ENCODE data around the gene ANKRD37. TPM values are rescaled to one million over a fixed set of nuclear protein-coding genes. Genes with fewer than 3 reads are reported as not detected.

The ANKRD37 gene
- total RNA-seq, 4 donors from 2014 or later = 8.3 to 13.3 (median 11.7) TPM

DNA sequence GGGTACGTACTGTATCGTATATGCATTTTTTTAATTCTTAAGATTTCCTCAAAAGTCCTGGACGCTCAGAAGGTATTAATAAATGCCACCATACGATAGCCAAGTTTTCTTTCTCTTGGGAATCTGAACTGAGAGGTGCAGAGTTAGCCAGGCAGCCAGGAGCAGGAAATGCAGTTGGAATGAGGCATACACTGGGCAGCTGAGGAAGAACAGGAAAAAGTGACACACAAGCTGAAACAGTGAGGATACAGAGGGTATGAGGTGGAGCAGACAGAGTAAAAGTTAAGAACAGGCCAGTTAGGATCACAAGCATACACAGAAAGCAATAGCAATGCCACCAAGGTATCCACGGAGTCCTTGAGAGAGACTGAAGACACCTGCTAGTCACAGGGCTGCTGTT lies 15.8 kb downstream of the ANKRD37 start:
- no peak for TF ChIP-seq POLR2A (IDR thresholded peaks at IDR 0.05; ENCODE audit: low read depth)
- no peak for TF ChIP-seq POLR2AphosphoS5 (IDR thresholded peaks at IDR 0.05)
- no peak for TF ChIP-seq EP300 (IDR thresholded peaks at IDR 0.05)
- TF ChIP-seq, protein P1, sequence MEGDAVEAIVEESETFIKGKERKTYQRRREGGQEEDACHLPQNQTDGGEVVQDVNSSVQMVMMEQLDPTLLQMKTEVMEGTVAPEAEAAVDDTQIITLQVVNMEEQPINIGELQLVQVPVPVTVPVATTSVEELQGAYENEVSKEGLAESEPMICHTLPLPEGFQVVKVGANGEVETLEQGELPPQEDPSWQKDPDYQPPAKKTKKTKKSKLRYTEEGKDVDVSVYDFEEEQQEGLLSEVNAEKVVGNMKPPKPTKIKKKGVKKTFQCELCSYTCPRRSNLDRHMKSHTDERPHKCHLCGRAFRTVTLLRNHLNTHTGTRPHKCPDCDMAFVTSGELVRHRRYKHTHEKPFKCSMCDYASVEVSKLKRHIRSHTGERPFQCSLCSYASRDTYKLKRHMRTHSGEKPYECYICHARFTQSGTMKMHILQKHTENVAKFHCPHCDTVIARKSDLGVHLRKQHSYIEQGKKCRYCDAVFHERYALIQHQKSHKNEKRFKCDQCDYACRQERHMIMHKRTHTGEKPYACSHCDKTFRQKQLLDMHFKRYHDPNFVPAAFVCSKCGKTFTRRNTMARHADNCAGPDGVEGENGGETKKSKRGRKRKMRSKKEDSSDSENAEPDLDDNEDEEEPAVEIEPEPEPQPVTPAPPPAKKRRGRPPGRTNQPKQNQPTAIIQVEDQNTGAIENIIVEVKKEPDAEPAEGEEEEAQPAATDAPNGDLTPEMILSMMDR (IDR thresholded peaks at IDR 0.05) = no peak
- no peak overlapping the region for H3K4me3 ChIP-seq
- peaks cover 11 to 87% (median 57%) of the 10 kb centered on the region in 4 donors for H3K36me3 ChIP-seq
- no peaks in the 10 kb centered on the region for H3K27me3 ChIP-seq
- H3K4me1 ChIP-seq = no peaks in the 10 kb centered on the region
- no peaks in the 10 kb centered on the region for H3K9me3 ChIP-seq
- DNase-seq (ENCODE audit: extremely low spot score) = no peak
- intact Hi-C loops (cut with DNase I) = no loop called here
- no peak overlapping the region for H3K27ac ChIP-seq (replicated peaks in 1 of 4)
- 81% methylated on average over 5 of the region's 5 CpGs for WGBS

DNA sequence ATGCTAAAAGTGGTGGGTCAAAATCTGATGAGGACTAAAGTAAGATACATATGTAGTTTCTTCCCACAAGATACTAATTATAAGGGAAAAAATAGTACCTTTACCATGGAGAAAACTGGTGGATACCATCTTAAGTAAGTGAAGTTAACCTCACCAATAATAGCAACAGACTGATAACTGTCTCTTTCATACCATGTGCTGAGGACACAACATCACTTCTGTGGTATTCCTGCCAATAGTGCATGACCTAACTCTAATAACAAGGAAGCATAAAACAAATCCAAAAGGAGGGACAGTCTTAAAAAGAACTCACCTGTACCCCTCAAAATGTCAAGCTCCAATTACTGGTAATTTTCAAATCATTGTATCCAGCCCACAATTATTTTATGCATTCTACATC lies 20.3 kb downstream of the ANKRD37 start:
- H3K36me3 ChIP-seq = peaks cover 13 to 71% (median 56%) of the 10 kb centered on the region in 4 donors
- TF ChIP-seq EP300 (IDR thresholded peaks at IDR 0.05) (no peak), POLR2AphosphoS5 (IDR thresholded peaks at IDR 0.05) (no peak), POLR2A (IDR thresholded peaks at IDR 0.05; ENCODE audit: low read depth) (no peak)
- TF ChIP-seq, protein P1 (IDR thresholded peaks at IDR 0.05) = no peak
- H3K27me3 ChIP-seq = no peaks in the 10 kb centered on the region
- no peak overlapping the region for H3K27ac ChIP-seq (replicated peaks in 1 of 4)
- intact Hi-C loops (cut with DNase I) = no loop called here
- H3K4me1 ChIP-seq = peaks cover 6 to 16% (median 13%) of the 10 kb centered on the region in 4 donors
- no peak overlapping the region for H3K4me3 ChIP-seq
- no peaks in the 10 kb centered on the region for H3K9me3 ChIP-seq
- no peak for DNase-seq (ENCODE audit: extremely low spot score)

DNA sequence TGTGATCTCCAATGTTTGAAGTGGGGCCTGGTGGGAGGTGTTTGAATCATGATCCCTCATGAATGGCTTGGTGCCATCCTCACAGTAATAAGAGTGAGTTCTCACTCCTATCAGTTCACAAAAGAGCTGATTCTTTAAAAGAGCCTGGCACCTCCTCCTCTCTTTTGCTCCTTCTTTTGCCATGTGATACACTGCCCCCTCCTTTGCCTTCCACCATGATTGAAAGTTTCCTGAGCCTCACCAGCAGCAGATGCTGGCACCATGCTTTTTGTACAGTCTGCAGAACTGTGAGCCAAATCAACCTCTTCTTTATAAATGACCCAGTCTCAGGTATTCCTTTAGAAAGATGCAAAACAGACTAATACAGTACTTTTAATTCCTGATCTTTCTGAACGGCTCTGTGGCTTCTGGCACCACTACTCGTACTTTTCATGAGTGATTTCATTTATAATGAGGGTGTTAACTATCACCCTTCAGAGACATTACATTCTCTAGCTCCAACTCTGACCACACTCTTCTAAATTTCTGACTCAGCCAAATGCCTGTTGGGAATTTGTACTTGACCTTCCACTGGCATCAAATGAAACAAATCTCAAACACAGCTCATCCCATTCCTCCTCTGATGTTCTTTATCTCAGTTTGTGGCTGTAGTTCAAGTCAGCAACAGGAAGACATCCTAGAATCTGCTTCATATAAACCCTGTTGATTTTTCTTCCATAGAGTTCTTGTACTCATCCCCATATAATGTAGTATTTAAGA lies 24.9 kb downstream of the ANKRD37 start:
- 40% methylated on average over 2 of the region's 2 CpGs for WGBS
- peaks cover 7 to 35% (median 26%) of the 10 kb centered on the region in 4 donors for H3K36me3 ChIP-seq
- intact Hi-C loops (cut with DNase I) = no loop called here
- peak overlapping the region in 1 of 4 donors; percentile 25 for H3K27ac ChIP-seq (replicated peaks in 1 of 4)
- H3K4me1 ChIP-seq = peaks cover 34 to 52% (median 48%) of the 10 kb centered on the region in 4 donors
- DNase-seq (ENCODE audit: extremely low spot score) = no peak
- no peaks in the 10 kb centered on the region for H3K9me3 ChIP-seq
- no peak overlapping the region for H3K4me3 ChIP-seq
- H3K27me3 ChIP-seq = no peaks in the 10 kb centered on the region
- TF ChIP-seq EP300 (IDR thresholded peaks at IDR 0.05) = no peak
- TF ChIP-seq, protein P1 (IDR thresholded peaks at IDR 0.05) = no peak
- TF ChIP-seq POLR2AphosphoS5 (IDR thresholded peaks at IDR 0.05) = no peak
- TF ChIP-seq POLR2A (IDR thresholded peaks at IDR 0.05; ENCODE audit: low read depth) = no peak

DNA sequence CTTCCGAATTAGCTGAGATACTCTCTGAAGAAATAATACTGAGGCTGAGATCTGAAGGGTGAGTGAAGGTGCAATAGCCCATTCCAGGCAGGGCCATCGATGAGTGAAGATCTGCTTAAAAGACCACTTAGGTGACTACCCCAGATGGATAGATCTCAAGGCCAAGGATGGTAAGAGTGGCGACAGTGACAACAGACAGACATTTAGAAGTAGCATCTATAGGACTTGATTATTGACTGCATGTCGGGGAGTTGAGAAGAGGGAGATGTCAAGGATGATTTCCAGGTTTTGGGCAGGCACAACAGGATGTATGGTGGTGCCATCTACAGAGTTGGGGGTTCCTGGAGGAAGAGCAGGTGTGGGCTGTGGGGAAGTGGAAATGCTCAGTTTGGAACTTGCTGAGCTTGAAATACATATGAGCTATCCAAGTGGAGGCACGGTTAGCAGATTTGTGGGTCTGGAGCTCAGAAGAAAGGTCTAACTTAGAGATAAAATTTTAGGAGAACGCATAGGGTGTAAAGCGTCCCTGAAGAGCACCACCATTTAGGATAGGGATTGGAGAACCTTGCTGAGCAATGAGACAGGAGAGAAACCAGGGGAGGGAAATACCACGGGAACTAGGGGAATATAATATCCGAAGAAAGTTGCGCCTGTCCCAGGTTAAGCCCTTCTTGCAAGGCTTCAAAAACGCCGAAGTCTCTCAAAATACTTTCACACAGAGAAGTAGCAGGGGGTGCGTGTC lies 28.4 kb downstream of the ANKRD37 start:
- Histone ChIP-seq H3K4me1 (peaks cover 34 to 52% (median 48%) of the 10 kb centered on the region in 4 donors), H3K4me3 (peak overlapping the region; percentile 83 to 89 (median 86)), H3K27ac (replicated peaks in 1 of 4) (peak overlapping the region; percentile 96 to 97 (median 96)), H3K27me3 (no peaks in the 10 kb centered on the region), H3K36me3 (peaks cover 0 to 12% (median 7%) of the 10 kb centered on the region in 4 donors), H3K9me3 (no peaks in the 10 kb centered on the region)
- intact Hi-C loops (cut with DNase I) = loop anchor here (5.0 kb wide), 1 partner anchor 42 kb away; no protein-coding TSS in a partner anchor
- 21% methylated on average over 12 of the region's 13 CpGs for WGBS
- TF ChIP-seq EP300 (IDR thresholded peaks at IDR 0.05) = no peak
- TF ChIP-seq, protein P1 (IDR thresholded peaks at IDR 0.05) = no peak
- TF ChIP-seq POLR2A (IDR thresholded peaks at IDR 0.05; ENCODE audit: low read depth) = no peak
- no peak for TF ChIP-seq POLR2AphosphoS5 (IDR thresholded peaks at IDR 0.05)
- no peak for DNase-seq (ENCODE audit: extremely low spot score)

Measured in esophagus muscularis mucosa (tissue), 4 donors.